IPS-18c (cell line): ENCODE data around the gene DHDDS.
"Not testable (repeated sequence)": the region's sequence is repeated elsewhere in the genome, so short reads cannot be mapped to it uniquely, and the experiment has no call there.

Source experiments
- H3K4me3 ChIP-seq: 2 replicates; pipeline ENCODE4 v1.7.0; 2013; ENCODE audit warnings: low read depth, mild to moderate bottlenecking, low read length, moderate library complexity; ENCODE audit not compliant: insufficient read depth
- H3K9me3 ChIP-seq: one replicate; pipeline ENCODE4 v1.6.1; 2013; ENCODE audit warnings: mild to moderate bottlenecking, low read length, moderate library complexity; ENCODE audit not compliant: control insufficient read depth, insufficient read depth

Gene DHDDS

GRCh38 chr1:26431979-26432695 is at the start of gene DHDDS:
DHDDS (plus strand) TSS chr1:26432321; CDS start chr1:26432946, 625 bp downstream.
- Histone ChIP-seq H3K4me3 (peak within 1 kb of the TSS; percentile 64), H3K9me3 (no peaks in the 10 kb centered on the region)

GRCh38 chr1:26384076-26384475 is 48.0 kb upstream of the DHDDS start:
- no peaks in the 10 kb centered on the region for H3K9me3 ChIP-seq
- no peak overlapping the region for H3K4me3 ChIP-seq

GRCh38 chr1:26385063-26385462 is 47.1 kb upstream of the DHDDS start:
- not testable (repeated sequence) for H3K4me3 ChIP-seq, H3K9me3 ChIP-seq

- no peaks in the 10 kb centered on the region for H3K9me3 ChIP-seq
- H3K4me3 ChIP-seq: no peak overlapping the region
These were observed 44.7 kb upstream of the DHDDS start for GRCh38 chr1:26387447-26387846.

- Histone ChIP-seq H3K9me3 (no peaks in the 10 kb centered on the region), H3K4me3 (no peak overlapping the region)
These were observed 43.2 kb upstream of the DHDDS start for GRCh38 chr1:26388791-26389445.

- H3K9me3 ChIP-seq: no peaks in the 10 kb centered on the region
- H3K4me3 ChIP-seq: no peak overlapping the region
These were observed 42.4 kb upstream of the DHDDS start for GRCh38 chr1:26389604-26390247.

- no peaks in the 10 kb centered on the region for H3K9me3 ChIP-seq
- H3K4me3 ChIP-seq: no peak overlapping the region
These were observed 40.7 kb upstream of the DHDDS start for GRCh38 chr1:26391450-26391849.

GRCh38 chr1:26395754-26396153 is 36.4 kb upstream of the DHDDS start:
- H3K9me3 ChIP-seq: no peaks in the 10 kb centered on the region
- H3K4me3 ChIP-seq: no peak overlapping the region

GRCh38 chr1:26399034-26399433 is 33.1 kb upstream of the DHDDS start:
- Histone ChIP-seq H3K4me3 (no peak overlapping the region), H3K9me3 (no peaks in the 10 kb centered on the region)

- Histone ChIP-seq H3K9me3 (no peaks in the 10 kb centered on the region), H3K4me3 (no peak overlapping the region)
These were observed 30.2 kb upstream of the DHDDS start for GRCh38 chr1:26401891-26402290.

- Histone ChIP-seq H3K9me3 (no peaks in the 10 kb centered on the region), H3K4me3 (no peak overlapping the region)
These were observed 28.5 kb upstream of the DHDDS start for GRCh38 chr1:26403656-26404055.

GRCh38 chr1:26404641-26405040 is 27.5 kb upstream of the DHDDS start:
- no peak overlapping the region for H3K4me3 ChIP-seq

GRCh38 chr1:26405281-26405915 is 26.7 kb upstream of the DHDDS start:
- Histone ChIP-seq H3K9me3 (peaks cover 3% of the 10 kb centered on the region), H3K4me3 (no peak overlapping the region)

More at GRCh38 chr1:26404641-26405040, 27.5 kb upstream of the DHDDS start:
- peaks cover 3% of the 10 kb centered on the region for H3K9me3 ChIP-seq

- Histone ChIP-seq H3K9me3 (peaks cover 3% of the 10 kb centered on the region), H3K4me3 (peak overlapping the region; percentile 64)
These were observed 23.5 kb upstream of the DHDDS start for GRCh38 chr1:26408604-26409003.

- Histone ChIP-seq H3K4me3 (peak overlapping the region; percentile 64), H3K9me3 (peaks cover 3% of the 10 kb centered on the region)
These were observed 22.8 kb upstream of the DHDDS start for GRCh38 chr1:26409191-26409807.

- Histone ChIP-seq H3K9me3 (peaks cover 3% of the 10 kb centered on the region), H3K4me3 (peak within 1 kb of the TSS; percentile 99)
These were observed 21.2 kb upstream of the DHDDS start, which contains the start of gene LIN28A for GRCh38 chr1:26410706-26411623. LIN28A (plus strand) TSS chr1:26410817; CDS start chr1:26410892, 75 bp downstream.
